Measurements from ENCODE around the gene OR52W1.

GRCh38 chr11:6217722-6218121 lies 18.7 kb downstream of the OR52W1 start:
- no peak for TF ChIP-seq CTCF (IDR thresholded peaks at IDR 0.05; ENCODE audit: low read depth, low read length, missing input control)
- TF ChIP-seq MAX (IDR thresholded peaks at IDR 0.05): no peak
- TF ChIP-seq TAF1 (conservative IDR thresholded peaks at IDR 0.05): no peak
- TF ChIP-seq ATF3 (IDR thresholded peaks at IDR 0.05): no peak
- no peak for TF ChIP-seq HNF4A (conservative IDR thresholded peaks at IDR 0.05)
- TF ChIP-seq REST (IDR thresholded peaks at IDR 0.05): no peak
- no peak for TF ChIP-seq ZBTB33 (IDR thresholded peaks at IDR 0.05)
- no peak for TF ChIP-seq RAD21 (IDR thresholded peaks at IDR 0.05)
- TF ChIP-seq NR2F2 (IDR thresholded peaks at IDR 0.05): no peak
- TF ChIP-seq EGR1 (IDR thresholded peaks at IDR 0.05; ENCODE audit: low read depth in 2 of 2): no peak
- no peak for TF ChIP-seq JUND (IDR thresholded peaks at IDR 0.05)
- no peak for TF ChIP-seq YY1 (IDR thresholded peaks at IDR 0.05)
- no peak for TF ChIP-seq GABPA (IDR thresholded peaks at IDR 0.05 in 1 of 2, conservative IDR thresholded peaks at IDR 0.05 in 1 of 2)

Measured in liver (tissue), 3 donors.